Esophagus squamous epithelium (tissue), 5 donors: ENCODE measurements around the gene STAC. TPM values are rescaled to one million over a fixed set of nuclear protein-coding genes. Genes with fewer than 3 reads are reported as not detected.

Source experiments
- DNase-seq: peaks from one replicate; lab custom pipeline; 2025; lab: John Stamatoyannopoulos, UW
- H3K27ac ChIP-seq, 4 donors: fragments of 200-600 bp; sonication (generic); one replicate each; pipeline ENCODE4 v1.5.1; 2016 to 2019; ENCODE audit warnings: mild to moderate bottlenecking in 1 of 4
- H3K27me3 ChIP-seq, 4 donors: fragments of 200-600 bp; sonication (generic); 1 replicate in 3 of 4; 2 replicates in 1 of 4; pipeline versions ENCODE4 v1.5.1 to v1.6.0; 2017 to 2021; ENCODE audit warnings: antibody characterized with exemption in 1 of 4
- H3K36me3 ChIP-seq, 3 donors: fragments of 200-600 bp; sonication (generic); one replicate each; pipeline ENCODE4 v1.5.1; 2016 to 2019
- H3K4me1 ChIP-seq, 3 donors: fragments of 200-600 bp; sonication (generic); one replicate each; pipeline ENCODE4 v1.5.1; 2017 to 2019
- H3K4me3 ChIP-seq, 4 donors: fragments of 200-600 bp; sonication (generic); 1 replicate in 3 of 4; 2 replicates in 1 of 4; pipeline ENCODE4 v1.5.1; 2016 to 2019; ENCODE audit warnings: mild to moderate bottlenecking in 2 of 4, moderate library complexity in 1 of 4
- H3K9me3 ChIP-seq, 3 donors: fragments of 200-600 bp; sonication (generic); one replicate each; pipeline ENCODE4 v1.5.1; 2016 to 2019
- CTCF ChIP-seq, 6 experiments: fragments of 450-650 bp in 4 of 6; fragments of 200-600 bp in 2 of 6; sonication (generic) in 2 of 6; IDR thresholded peaks; one replicate each; pipeline ENCODE4 v1.5.1; 2016 to 2019; ENCODE audit warnings: antibody characterized with exemption in 6 of 6, mild to moderate bottlenecking in 4 of 6, moderate library complexity in 4 of 6
- POLR2A ChIP-seq, 4 donors: fragments of 450-650 bp; IDR thresholded peaks; one replicate each; pipeline ENCODE4 v1.6.1; 2017; ENCODE audit warnings: antibody characterized with exemption in 4 of 4, mild to moderate bottlenecking in 4 of 4, moderate library complexity in 3 of 4
- WGBS, 2 donors: methylation state at CpG; one replicate each; pipeline ENCODE4 v1.1.5; 2018; 5-methylcytosine and 5-hydroxymethylcytosine counted together
- intact Hi-C: fragments of 100-400 bp; cut with DNase I; formaldehyde crosslinking; loops from one replicate; pipeline ENCODE4 v1.15.0; 2022
- total RNA-seq, 4 donors: library from RNA; depleted of rRNA; stranded (reverse); fragments of >200 nt; gene quantifications; one replicate each; pipeline ENCODE4 v1.1.0, GENCODE V29; 2016
- donor health status: DM: yes; HTN: yes; CAD: no.

Gene STAC
- total RNA-seq, 4 donors from 2014 or later, result 0.15 to 0.79 (median 0.46) TPM

- no peak for TF ChIP-seq POLR2A (IDR thresholded peaks at IDR 0.05)
- no peak for TF ChIP-seq CTCF (IDR thresholded peaks at IDR 0.05)
- no peak for DNase-seq
- no peaks in the 10 kb centered on the region for H3K9me3 ChIP-seq
- H3K4me3 ChIP-seq, result no peak overlapping the region
- no peak overlapping the region for H3K27ac ChIP-seq
- no peaks in the 10 kb centered on the region for H3K27me3 ChIP-seq
- intact Hi-C loops, result no loop called here
- H3K36me3 ChIP-seq, result no peaks in the 10 kb centered on the region
- H3K4me1 ChIP-seq, result no peaks in the 10 kb centered on the region
- 64 to 67% methylated on average over 2 of the region's 2 CpGs for WGBS, 2 donors
Measured at GRCh38 chr3:36596419-36596818, 216.1 kb downstream of the STAC start.

GRCh38 chr3:36597422-36597821, 217.1 kb downstream of the STAC start:
- DNase-seq, result no peak
- 34 to 38% methylated on average over 2 of the region's 2 CpGs for WGBS, 2 donors
- no peak for TF ChIP-seq CTCF (IDR thresholded peaks at IDR 0.05)
- TF ChIP-seq POLR2A (IDR thresholded peaks at IDR 0.05), result no peak
- Histone ChIP-seq H3K9me3 (no peaks in the 10 kb centered on the region), H3K36me3 (no peaks in the 10 kb centered on the region), H3K4me3 (no peak overlapping the region), H3K27ac (no peak overlapping the region), H3K27me3 (no peaks in the 10 kb centered on the region), H3K4me1 (no peaks in the 10 kb centered on the region)
- intact Hi-C loops, result no loop called here
